Right lung (tissue), 10 donors: Measurements from ENCODE around the gene RPL34. TPM values are rescaled to one million over a fixed set of nuclear protein-coding genes. Genes with fewer than 3 reads are reported as not detected.
"Not testable (repeated sequence)": the region's sequence is repeated elsewhere in the genome, so short reads cannot be mapped to it uniquely, and the experiment has no call there.

Experiments used
- DNase-seq, 2 donors: peaks; one replicate each; pipeline ENCODE4 v3.0.0-alpha.2; 2013
- long read RNA-seq, 8 donors: transcript quantifications; one replicate each; lab custom pipeline, GENCODE V29; 2026
- polyA plus RNA-seq, 5 donors: library from polyadenylated mRNA; unstranded; fragments of 120-200 nt; gene quantifications; one replicate each; pipeline versions ENCODE4 v1.2.1 to v1.2.3, GENCODE V29; 2013; ENCODE audit warnings: inconsistent platforms in 1 of 5, low replicate concordance in 1 of 5; ENCODE audit not compliant: insufficient read length in 5 of 5, insufficient read depth in 1 of 5

The RPL34 gene
- polyA plus RNA-seq, result 1,000 to 10,000 TPM; 2,117 to 2,646 (median 2,308) TPM
- long read RNA-seq, donor 1, transcript RPL34-202 (5 exons, 441 nt), result major isoform, 3,118 of 5,068 reads
- long read RNA-seq, donor 1, transcript RPL34-205 (2 exons, 2,627 nt), result minor isoform, 7 of 5,068 reads
- long read RNA-seq, donor 1, transcript RPL34-206 (2 exons, 629 nt), result minor isoform, 304 of 5,068 reads
- long read RNA-seq, donor 1, transcript RPL34-201 (5 exons, 529 nt), result minor isoform, 47 of 5,068 reads
- long read RNA-seq, donor 1, partial matches to known transcripts, result 1,463 of 5,068 reads
- long read RNA-seq, donor 1, other reads (novel, unspliced or antisense), result 128 of 5,068 reads
- long read RNA-seq, donor 2, transcript RPL34-206 (2 exons, 629 nt), result minor isoform, 87 of 2,469 reads
- long read RNA-seq, donor 2, transcript RPL34-202 (5 exons, 441 nt), result major isoform, 1,607 of 2,469 reads
- long read RNA-seq, donor 2, transcript RPL34-201 (5 exons, 529 nt), result minor isoform, 21 of 2,469 reads
- long read RNA-seq, donor 2, transcript RPL34-205 (2 exons, 2,627 nt), result minor isoform, 5 of 2,469 reads
- long read RNA-seq, donor 2, partial matches to known transcripts, result 678 of 2,469 reads
- long read RNA-seq, donor 2, other reads (novel, unspliced or antisense), result 70 of 2,469 reads
- long read RNA-seq, donor 3, transcript RPL34-202 (5 exons, 441 nt), result major isoform, 1,834 of 3,021 reads
- long read RNA-seq, donor 3, transcript RPL34-206 (2 exons, 629 nt), result minor isoform, 252 of 3,021 reads
- long read RNA-seq, donor 3, transcript RPL34-201 (5 exons, 529 nt), result minor isoform, 29 of 3,021 reads
- long read RNA-seq, donor 3, transcript RPL34-205 (2 exons, 2,627 nt), result minor isoform, 9 of 3,021 reads
- long read RNA-seq, donor 3, partial matches to known transcripts, result 829 of 3,021 reads
- long read RNA-seq, donor 3, other reads (novel, unspliced or antisense), result 68 of 3,021 reads
- long read RNA-seq, donor 4, transcript RPL34-206 (2 exons, 629 nt), result minor isoform, 171 of 2,305 reads
- long read RNA-seq, donor 4, transcript RPL34-201 (5 exons, 529 nt), result minor isoform, 20 of 2,305 reads
- long read RNA-seq, donor 4, transcript RPL34-202 (5 exons, 441 nt), result major isoform, 1,073 of 2,305 reads
- long read RNA-seq, donor 4, partial matches to known transcripts, result 1,001 of 2,305 reads
- long read RNA-seq, donor 4, other reads (novel, unspliced or antisense), result 38 of 2,305 reads
- long read RNA-seq, donor 5, transcript RPL34-206 (2 exons, 629 nt), result minor isoform, 216 of 4,878 reads
- long read RNA-seq, donor 5, transcript RPL34-202 (5 exons, 441 nt), result major isoform, 3,141 of 4,878 reads
- long read RNA-seq, donor 5, transcript RPL34-201 (5 exons, 529 nt), result minor isoform, 51 of 4,878 reads
- long read RNA-seq, donor 5, partial matches to known transcripts, result 1,324 of 4,878 reads
- long read RNA-seq, donor 5, other reads (novel, unspliced or antisense), result 143 of 4,878 reads
- long read RNA-seq, donor 6, transcript RPL34-201 (5 exons, 529 nt), result minor isoform, 38 of 3,973 reads
- long read RNA-seq, donor 6, transcript RPL34-202 (5 exons, 441 nt), result major isoform, 2,675 of 3,973 reads
- long read RNA-seq, donor 6, transcript RPL34-206 (2 exons, 629 nt), result minor isoform, 133 of 3,973 reads
- long read RNA-seq, donor 6, partial matches to known transcripts, result 1,010 of 3,973 reads
- long read RNA-seq, donor 6, other reads (novel, unspliced or antisense), result 114 of 3,973 reads
- long read RNA-seq, donor 7, transcript RPL34-201 (5 exons, 529 nt), result minor isoform, 21 of 1,679 reads
- long read RNA-seq, donor 7, transcript RPL34-202 (5 exons, 441 nt), result major isoform, 1,184 of 1,679 reads
- long read RNA-seq, donor 7, transcript RPL34-206 (2 exons, 629 nt), result minor isoform, 32 of 1,679 reads
- long read RNA-seq, donor 7, partial matches to known transcripts, result 408 of 1,679 reads
- long read RNA-seq, donor 7, other reads (novel, unspliced or antisense), result 33 of 1,679 reads
- long read RNA-seq, donor 8, transcript RPL34-206 (2 exons, 629 nt), result minor isoform, 76 of 1,487 reads
- long read RNA-seq, donor 8, transcript RPL34-202 (5 exons, 441 nt), result major isoform, 956 of 1,487 reads
- long read RNA-seq, donor 8, transcript RPL34-201 (5 exons, 529 nt), result minor isoform, 15 of 1,487 reads
- long read RNA-seq, donor 8, partial matches to known transcripts, result 392 of 1,487 reads
- long read RNA-seq, donor 8, other reads (novel, unspliced or antisense), result 46 of 1,487 reads

DNA sequence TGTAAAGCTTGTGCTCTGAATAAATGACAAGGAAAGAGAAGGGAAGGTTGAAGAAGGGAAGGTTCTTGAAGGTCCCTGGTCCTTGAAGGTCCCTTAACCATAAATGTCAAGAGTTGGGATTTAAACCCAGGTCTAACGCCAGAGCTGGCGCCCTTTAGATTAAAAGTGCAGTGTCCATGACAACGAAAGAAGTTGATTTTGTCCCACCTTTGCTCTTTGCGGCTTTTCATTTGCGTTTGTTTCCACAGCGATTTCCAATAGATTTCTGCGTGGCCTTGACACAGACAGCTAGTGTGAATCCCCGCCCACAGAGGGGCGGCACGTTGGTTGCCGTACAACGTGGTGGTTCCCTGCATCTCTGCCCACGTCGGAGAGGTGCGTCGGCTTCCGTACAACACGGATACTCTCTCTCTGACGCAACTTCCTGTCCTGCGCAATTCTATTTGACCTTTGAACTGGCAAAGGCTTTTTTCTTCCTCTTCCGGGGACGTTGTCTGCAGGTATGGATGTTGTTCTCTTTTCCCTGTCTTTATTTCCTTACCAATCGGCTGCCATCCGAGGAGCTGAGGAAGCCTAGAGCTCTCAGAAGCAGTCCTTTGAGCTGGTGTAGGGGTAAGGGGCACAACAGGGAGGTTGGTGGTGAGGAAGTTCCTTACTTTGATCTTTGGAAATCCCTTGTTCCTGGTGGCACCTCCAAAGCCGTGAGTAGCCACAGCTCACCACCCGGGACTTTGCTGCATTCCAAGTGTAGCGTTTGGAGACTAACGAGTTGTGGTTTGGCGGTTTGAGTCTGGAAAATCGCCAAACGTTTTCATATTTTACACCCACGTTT, at the start of gene RPL34:
RPL34 (plus strand) TSS at position 476 of the 832 bp plus-strand sequence. CDS start 1,384 bp downstream, outside the sequence.
- DNase-seq, result peak; percentile 97 to 98

DNA sequence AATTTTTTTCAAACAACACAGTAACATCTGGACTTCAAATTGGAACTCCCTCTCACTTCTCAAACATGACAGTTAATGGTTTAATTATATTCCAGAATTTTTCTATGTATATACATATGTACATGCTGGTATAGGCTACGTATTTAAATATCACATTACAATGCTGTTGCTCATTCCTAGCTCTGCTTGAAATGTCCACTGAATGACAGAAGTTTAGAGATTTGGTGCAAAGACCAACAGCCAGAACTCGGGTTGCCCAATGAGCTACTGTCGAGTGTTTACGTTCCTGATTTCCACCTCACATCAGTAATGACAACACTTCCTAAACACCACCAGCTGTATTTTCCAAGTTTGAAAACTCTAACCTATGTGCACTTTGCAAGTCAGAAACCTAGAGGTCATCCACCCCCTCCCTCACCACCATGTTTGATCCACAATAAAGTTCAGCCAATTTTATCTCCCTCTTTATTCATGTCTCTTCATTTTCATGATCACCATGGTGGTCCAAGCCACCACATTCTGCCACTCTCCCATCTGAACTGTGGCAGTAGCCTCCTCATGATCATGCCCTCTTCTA, 49.3 kb upstream of the RPL34 start:
- DNase-seq, result no peak

DNA sequence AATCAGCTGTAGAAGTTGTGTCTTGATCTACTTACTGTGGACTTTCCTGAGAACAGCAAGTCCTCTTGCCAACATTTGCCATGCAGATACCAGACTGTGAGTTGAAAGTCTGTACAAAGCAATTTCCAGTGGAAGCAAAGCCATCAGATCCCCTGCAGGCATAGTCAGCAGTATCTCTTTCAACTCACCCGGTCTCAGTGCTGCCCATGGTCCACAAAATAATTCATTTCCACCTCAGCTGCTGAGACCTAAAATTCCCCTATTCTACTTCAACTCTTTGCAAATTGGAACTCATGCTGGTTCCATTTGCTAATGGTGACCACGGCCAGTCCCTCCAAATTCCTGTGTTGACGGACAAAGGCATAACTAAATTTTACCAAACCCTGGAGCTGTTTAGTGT, 46.0 kb upstream of the RPL34 start:
- DNase-seq, result no peak

DNA sequence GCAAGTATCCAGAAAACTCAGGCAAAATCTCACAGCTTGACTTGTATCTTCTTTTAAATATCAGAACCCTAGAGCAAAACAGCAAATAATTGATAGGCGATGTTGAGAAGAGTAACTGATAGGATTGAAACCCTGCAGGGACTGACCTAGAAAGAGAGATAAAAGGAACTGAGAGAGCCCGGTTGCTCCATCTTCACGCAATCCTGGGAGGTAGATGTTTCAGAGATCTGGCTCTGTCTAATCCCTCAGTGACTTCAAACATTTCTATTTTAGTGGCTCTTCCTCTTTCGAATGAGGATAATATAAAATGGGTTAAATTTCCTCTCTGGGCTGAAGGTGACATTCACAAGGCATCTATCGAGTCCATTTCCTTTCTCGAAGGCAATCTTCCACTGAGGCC, 39.3 kb upstream of the RPL34 start:
- DNase-seq, result no peak

DNA sequence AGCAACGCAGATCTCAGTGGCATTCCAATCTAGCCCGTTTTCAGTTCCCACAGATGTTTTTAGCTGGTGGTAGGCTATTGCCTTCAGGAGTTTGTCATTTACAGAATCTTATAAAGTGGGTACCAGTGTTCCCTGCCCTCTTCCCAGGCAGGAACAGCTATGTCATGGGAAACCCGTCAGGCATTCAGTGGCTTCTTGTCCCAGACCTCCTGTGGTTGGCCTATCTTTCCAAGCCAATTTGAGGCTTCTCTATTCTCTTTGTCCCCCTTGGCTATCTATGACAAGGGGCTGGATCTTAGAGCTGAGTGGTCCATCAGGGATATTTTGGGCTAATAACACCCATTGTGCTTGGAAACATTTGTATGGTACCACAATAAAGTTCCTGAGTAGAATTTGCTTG, 33.6 kb upstream of the RPL34 start:
- DNase-seq, result no peak

DNA sequence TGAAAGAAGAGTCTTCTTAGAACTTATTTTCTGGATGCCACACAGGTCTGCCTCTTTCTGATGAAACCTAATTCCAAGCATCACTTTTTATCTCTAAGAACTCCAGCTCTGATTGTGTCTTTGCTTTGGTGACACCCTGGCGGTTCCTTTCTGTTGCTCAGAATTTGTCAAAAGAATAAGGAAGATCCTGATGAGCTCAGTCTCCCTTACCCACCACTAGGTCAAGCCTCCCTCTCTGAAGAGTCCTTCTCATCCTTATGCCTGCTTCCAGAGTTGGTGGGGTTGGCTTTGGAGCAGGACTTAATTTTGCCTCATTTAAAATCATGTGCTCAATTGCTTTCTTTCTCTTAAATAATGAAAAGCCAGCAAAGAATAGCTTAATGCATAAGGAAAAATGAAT, 31.5 kb upstream of the RPL34 start:
- no peak for DNase-seq

DNA sequence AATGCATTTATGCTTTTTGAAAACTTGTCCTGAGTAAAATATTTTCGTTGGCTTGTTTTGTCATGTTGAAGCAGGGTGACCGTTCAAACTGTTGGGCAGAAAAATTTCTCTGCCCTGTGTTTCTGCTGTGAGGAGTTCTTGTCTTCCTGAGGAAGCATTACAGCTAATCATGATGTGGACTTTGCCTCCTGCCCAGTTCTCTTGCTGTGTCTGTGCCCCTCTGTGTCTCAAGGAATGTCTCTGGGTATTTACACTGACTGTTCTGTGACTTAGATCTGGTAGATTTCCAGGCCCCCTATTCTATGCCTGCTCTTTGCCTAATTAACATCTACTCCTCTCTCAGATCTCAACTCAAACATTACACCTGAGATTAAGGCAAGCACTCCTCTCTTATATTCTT, 30.4 kb upstream of the RPL34 start:
- DNase-seq, result no peak

DNA sequence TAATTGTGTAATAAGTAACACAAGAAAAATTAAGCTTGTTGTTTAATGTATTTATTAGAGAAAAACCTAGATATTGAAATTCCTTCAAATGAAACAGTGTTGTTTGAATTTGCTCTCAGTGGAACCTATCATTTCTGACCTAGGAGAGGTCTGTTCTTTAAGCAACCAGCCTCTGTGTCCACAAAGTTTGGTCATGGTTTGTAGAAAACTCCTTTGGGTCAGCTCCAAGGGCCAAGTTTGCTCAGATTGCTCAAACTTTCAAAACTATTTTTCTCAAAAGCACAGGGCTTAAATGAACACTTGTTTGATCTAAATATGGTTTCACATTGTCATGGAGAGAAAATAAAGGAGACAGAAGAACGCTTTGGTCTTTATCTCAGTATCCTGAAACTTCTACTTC, 29.6 kb upstream of the RPL34 start:
- no peak for DNase-seq

DNA sequence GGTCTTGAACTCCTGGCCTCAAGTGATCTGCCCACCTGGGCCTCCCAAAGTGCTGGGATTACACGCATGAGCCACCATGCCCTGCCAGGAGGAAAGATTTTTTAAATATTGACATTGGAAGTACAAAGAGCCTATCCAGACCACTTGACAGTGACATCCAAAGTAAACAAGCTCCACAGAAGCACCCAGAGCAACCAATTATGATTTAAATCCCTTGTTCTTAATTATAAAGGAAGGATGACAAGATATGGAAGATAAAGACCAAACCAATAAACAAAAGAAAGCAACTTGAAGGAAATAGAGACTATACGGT, 27.7 kb upstream of the RPL34 start:
- DNase-seq, result no peak

DNA sequence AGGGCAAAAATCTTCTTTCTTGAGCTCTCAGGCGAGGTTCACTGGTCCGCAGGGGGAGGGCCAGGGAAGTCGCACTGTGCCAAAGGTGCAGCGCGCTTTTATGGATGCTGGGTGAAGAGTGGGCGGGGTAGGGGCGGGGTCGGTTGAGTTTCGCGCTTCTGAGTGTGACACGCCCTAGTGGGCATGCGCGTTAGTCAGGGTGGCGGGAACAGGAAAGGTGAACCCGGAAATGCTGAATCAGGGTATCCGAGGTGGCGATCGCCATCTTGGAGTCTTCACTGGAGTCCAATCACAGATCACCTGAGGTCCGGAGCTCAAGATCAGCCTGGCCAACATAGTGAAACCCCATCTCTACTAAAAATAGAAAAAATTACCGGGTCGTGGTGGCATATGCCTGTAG, 26.1 kb upstream of the RPL34 start:
- DNase-seq, result not testable (repeated sequence)

DNA sequence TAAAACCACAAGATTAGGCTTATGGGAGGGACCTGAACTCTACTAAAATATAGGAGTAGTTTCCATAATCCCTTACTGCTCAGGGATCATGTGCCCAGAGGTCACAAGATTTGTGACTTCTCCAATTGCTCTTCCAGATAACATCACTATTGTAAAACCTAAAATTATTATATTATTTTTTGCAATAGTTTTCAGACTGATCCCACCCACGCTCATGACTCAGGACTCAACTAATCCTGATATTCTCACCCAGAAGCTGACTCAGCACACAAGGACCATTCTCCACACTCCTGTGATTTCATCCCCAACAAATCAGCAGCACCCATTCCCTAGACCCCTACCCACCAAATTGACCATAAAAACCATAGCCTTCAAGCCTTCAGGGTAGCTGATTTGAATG, 24.0 kb upstream of the RPL34 start:
- DNase-seq, result no peak

DNA sequence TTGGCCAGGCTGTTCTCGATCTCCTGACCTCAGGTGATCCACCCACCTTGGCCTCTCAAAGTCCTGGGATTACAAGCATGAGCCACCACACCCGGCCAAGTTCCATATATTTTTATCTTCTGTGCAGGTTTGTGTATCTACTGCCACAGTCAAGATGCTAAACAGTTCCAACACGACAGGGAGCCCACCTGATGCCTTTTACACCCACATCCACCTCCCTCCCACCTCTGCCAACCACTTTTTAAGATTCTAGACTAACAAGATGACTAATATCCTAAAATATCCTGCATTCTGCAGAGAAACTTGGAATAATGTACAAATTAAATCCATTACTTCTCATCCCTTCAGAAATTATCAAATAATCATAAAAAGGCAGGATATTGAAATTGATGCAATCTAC, 19.3 kb upstream of the RPL34 start:
- DNase-seq, result no peak

DNA sequence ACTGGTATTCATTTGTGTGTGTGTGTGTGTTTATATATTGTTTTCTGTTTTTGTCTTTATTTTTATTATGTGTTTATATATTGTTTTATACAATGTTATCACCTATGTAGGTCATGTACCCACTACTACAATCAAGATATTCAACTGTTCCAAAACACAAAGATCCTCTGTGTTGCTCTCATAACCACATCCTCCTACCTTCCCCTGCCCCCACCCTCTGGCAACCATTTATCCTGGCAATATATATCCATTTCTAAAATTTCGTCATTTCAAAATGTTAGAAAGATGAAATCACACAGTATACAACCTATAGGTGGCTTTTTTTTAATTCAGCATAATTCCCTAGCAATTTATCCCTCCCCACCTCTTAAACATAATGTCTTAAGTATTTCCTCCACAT, 18.8 kb upstream of the RPL34 start:
- DNase-seq, result no peak

DNA sequence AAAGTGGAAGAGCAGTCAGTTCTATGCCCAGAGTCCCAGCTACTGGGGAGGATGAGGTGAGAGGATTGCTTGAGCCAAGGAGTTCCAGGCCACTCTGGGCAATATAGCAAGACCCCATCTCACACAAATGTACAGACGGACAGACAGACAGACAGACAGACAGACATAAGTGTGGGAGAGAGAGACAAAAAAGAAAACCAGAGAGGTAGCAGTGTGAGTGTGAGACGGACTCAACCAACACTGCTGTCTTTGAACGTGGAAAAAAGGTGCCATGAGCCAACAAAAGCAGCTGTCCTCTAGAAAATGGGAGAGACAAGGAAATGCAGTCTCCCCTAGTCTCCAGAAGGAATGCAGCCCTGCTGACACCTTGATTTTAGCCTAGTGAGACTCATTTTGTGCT, 18.2 kb upstream of the RPL34 start:
- no peak for DNase-seq

DNA sequence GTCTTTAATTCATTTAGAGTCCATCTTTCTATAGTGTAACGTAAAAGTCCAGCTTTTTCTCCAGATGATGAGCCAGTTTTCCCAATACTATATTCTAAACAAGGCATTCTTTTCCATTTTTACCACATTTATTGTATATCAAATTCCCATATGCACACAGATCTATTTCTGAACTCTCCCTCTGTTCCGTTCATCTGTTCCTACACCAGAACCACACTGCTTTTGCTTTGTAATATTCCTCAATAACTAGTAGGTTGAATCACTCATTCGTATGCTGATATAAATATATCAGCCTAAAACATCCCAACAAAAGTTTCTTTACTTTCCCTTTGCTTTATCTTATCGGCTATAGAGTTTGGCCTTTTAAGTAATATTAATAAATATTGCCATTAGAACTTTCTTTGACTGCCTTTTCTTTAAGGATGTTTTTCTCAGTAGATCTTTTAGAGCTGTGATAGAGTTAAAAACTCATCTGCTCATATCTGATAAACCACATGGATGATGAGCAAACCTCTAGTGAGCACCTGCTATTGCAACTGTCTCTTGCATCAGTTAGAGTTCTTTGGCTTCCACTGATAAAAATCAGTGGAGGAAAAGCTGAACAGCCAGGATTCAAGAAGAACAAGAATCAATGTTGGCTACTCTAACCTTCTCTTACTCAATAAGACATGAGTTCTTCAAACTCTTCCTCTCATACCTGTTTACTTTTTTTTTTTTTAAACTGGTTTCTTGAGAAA, 13.1 kb upstream of the RPL34 start:
- no peak for DNase-seq

DNA sequence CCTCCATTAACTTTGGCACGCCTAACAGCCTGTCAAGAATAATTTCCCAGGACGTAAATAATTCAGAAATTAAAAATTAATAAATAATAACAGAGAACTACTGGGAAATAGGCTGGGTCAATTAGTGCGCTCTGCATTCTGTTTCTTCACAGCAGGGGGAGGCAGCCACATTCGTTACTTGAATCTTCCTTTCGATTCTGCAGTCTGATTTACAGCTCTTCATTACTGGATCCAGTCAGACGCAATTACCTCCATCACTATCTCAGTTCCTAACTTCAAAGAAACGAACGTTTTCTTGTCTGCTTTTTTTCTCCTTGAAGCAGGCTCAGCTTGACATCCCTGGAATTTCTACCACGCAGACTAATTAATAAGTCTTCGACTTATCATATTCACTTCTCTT, 9.0 kb upstream of the RPL34 start:
- DNase-seq, result no peak

DNA sequence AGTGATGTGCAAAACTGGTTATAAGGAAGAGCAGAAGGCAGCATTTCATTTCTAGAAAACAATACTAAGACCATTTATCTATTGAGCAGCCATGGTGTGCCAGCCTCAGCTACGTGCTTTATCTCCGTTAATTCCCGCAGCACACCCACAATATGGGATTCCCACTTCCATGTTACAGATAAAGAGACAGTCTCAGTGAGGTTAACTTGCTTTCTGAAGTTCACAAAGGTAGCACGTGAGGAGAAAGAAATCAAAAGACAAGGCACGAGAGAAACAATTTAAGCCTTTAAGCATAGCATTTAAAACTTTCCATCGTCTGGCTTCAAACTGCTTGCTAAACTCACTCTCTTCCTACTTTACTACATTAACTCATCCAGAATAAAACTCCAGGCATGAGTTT, 8.0 kb upstream of the RPL34 start:
- DNase-seq, result no peak
